Measurements from ENCODE around the gene FUT3.

DNA sequence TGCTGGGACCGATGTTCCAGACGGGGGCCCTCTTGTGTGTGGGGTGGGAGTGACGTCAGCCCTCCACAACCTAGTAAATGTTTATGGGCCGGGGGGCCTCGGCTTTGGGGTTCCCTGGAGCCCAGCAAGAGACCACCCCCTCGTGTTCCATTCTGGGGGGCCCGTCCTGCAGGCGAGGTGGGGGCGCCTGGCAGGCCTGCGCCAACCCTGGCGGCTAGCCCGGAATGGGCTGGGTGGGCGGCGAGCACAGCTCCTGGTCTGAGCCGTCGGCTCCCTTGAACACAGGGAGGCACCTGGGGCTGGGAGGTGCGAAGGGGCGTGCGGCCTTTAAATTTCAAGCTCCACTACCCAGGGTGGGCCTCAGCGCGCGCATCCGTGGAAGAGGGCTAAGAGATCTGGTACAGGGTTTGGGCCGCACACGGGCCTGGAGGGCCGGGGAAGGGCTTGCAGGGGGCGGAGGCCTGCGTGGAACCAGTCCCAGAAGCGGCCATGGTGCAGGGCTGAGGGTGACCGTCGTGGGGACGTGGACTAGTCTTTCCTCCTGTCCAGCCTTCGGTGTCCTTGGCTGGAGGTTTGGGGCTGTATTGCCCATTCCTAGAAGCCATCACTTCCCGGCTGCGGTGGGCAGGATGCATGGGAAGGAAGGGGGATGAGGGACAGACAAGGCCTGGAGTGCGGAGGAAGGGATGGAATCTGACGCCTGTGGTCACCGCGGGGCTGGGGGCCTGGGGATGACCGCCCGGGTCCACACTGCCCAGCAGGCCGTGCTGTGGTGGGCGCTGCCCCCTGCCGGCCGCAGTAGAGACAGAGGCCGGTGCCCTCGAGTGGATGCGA lies 40.9 kb upstream of the FUT3 start:
- no peak for TF ChIP-seq SIN3A (IDR thresholded peaks at IDR 0.05; ENCODE audit: borderline replicate concordance, insufficient read depth, low read length)
- TF ChIP-seq, protein P1, sequence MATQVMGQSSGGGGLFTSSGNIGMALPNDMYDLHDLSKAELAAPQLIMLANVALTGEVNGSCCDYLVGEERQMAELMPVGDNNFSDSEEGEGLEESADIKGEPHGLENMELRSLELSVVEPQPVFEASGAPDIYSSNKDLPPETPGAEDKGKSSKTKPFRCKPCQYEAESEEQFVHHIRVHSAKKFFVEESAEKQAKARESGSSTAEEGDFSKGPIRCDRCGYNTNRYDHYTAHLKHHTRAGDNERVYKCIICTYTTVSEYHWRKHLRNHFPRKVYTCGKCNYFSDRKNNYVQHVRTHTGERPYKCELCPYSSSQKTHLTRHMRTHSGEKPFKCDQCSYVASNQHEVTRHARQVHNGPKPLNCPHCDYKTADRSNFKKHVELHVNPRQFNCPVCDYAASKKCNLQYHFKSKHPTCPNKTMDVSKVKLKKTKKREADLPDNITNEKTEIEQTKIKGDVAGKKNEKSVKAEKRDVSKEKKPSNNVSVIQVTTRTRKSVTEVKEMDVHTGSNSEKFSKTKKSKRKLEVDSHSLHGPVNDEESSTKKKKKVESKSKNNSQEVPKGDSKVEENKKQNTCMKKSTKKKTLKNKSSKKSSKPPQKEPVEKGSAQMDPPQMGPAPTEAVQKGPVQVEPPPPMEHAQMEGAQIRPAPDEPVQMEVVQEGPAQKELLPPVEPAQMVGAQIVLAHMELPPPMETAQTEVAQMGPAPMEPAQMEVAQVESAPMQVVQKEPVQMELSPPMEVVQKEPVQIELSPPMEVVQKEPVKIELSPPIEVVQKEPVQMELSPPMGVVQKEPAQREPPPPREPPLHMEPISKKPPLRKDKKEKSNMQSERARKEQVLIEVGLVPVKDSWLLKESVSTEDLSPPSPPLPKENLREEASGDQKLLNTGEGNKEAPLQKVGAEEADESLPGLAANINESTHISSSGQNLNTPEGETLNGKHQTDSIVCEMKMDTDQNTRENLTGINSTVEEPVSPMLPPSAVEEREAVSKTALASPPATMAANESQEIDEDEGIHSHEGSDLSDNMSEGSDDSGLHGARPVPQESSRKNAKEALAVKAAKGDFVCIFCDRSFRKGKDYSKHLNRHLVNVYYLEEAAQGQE (IDR thresholded peaks at IDR 0.05; ENCODE audit: insufficient read depth in 1 of 2, low read depth in 2 of 2, low read length in 2 of 2), result no peak

Data from PFSK-1 (cell line).